HepG2 (cell line): Measurements from ENCODE around the gene LTB4R. TPM values are rescaled to one million over a fixed set of nuclear protein-coding genes. Genes with fewer than 3 reads are reported as not detected.

Source experiments
- ATAC-seq: fragments of 200-7000 bp; cut with Tn5 transposase; 3 replicates; pipeline ENCODE4 v1.9.1; 2020; ENCODE audit warnings: mild to moderate bottlenecking, moderate library complexity
- BruUV-seq: library from RNA; stranded (reverse); fragments of 400-500 nt; replicated peaks from 2 replicates; lab custom pipeline; 2021; lab: Mats Ljungman, UMichigan
- CTCF ChIA-PET: fragments of 300-600 bp; formaldehyde crosslinking; extraction: SDS; loops from one replicate; lab custom pipeline; 2021; ENCODE audit warnings: low total read pairs, inconsistent platforms, low intra/inter-chr PET ratio; lab: Yijun Ruan, JAX
- POLR2A ChIA-PET: fragments of 350-600 bp; sonication (Branson Sonifier 250); formaldehyde crosslinking; loops from one replicate; lab custom pipeline; 2020; ENCODE audit warnings: antibody characterized with exemption, inconsistent platforms; lab: Yijun Ruan, JAX
- DNase-seq: peaks from one replicate; pipeline ENCODE4 v3.0.0-alpha.2; 2015; ENCODE audit warnings: low spot score
- FAIRE-seq: peaks from 3 replicates; lab custom pipeline; 2011; peaks lifted over from hg19 to GRCh38; lab: Jason Lieb, UNC
- H2AFZ ChIP-seq: one replicate; pipeline ENCODE4 v1.6.1; 2011; ENCODE audit warnings: low read length, inconsistent platforms
- H3K27ac ChIP-seq: fragments of 300-600 bp; 3 replicates; pipeline ENCODE4 v1.8.0; 2011; ENCODE audit warnings: mixed run types, mild to moderate bottlenecking, mixed read lengths, low read length, inconsistent platforms; ENCODE audit not compliant: insufficient read depth; ENCODE audit errors: extremely low read length
- H3K27me3 ChIP-seq, 2 experiments: fragments of 200-600 bp in 1 of 2; 2 replicates in 1 of 2; 3 replicates in 1 of 2; pipeline versions ENCODE4 v1.6.0 to v1.8.0; 2011; ENCODE audit warnings: low read length in 2 of 2, mild to moderate bottlenecking in 2 of 2, moderate library complexity in 2 of 2, inconsistent platforms in 1 of 2; ENCODE audit not compliant: insufficient read depth in 2 of 2, control insufficient read depth in 1 of 2
- H3K36me3 ChIP-seq, 2 experiments: fragments of 200-600 bp in 1 of 2; replicated peaks in 1 of 2; 2 replicates in 1 of 2; 3 replicates in 1 of 2; pipeline versions ENCODE4 v1.5.1 to v1.8.0; 2011; ENCODE audit warnings: low read length in 2 of 2, inconsistent platforms in 1 of 2; ENCODE audit not compliant: insufficient read depth in 2 of 2, control insufficient read depth in 1 of 2
- H3K4me1 ChIP-seq: 2 replicates; pipeline ENCODE4 v1.5.1; 2012; ENCODE audit warnings: low read length, inconsistent platforms; ENCODE audit not compliant: insufficient read depth
- H3K4me2 ChIP-seq: 2 replicates; pipeline ENCODE4 v1.6.0; 2011; ENCODE audit warnings: low read depth, low read length, inconsistent platforms
- H3K4me3 ChIP-seq, 3 experiments: fragments of 200-600 bp in 1 of 3; sonication (generic), shearing (Covaris generic) in 1 of 3; replicated peaks in 1 of 3; 2 replicates each; pipeline ENCODE4 v1.5.1; 2011 to 2016; ENCODE audit warnings: low read length in 3 of 3, inconsistent platforms in 2 of 3, low read depth in 2 of 3, mild to moderate bottlenecking in 2 of 3, control low read depth in 1 of 3, mixed read lengths in 1 of 3; ENCODE audit not compliant: insufficient read depth in 1 of 3
- H3K79me2 ChIP-seq: one replicate; pipeline ENCODE4 v1.6.1; 2011; ENCODE audit warnings: low read length, inconsistent platforms; ENCODE audit not compliant: insufficient read depth
- H3K9ac ChIP-seq: 2 replicates; pipeline ENCODE4 v1.6.0; 2011; ENCODE audit warnings: mild to moderate bottlenecking, low read depth, low read length, inconsistent platforms; ENCODE audit not compliant: insufficient read depth
- H3K9me3 ChIP-seq: 2 replicates; pipeline ENCODE4 v1.5.1; 2012; ENCODE audit warnings: mild to moderate bottlenecking, low read length
- H4K20me1 ChIP-seq: 2 replicates; pipeline ENCODE4 v1.6.0; 2011; ENCODE audit warnings: inconsistent platforms, mild to moderate bottlenecking, low read length, moderate library complexity; ENCODE audit not compliant: insufficient read depth
- WIZ ChIP-seq: sonication (generic); formaldehyde crosslinking; IDR thresholded peaks from 2 replicates; pipeline ENCODE4 v1.5.1; 2020; ENCODE audit warnings: mild to moderate bottlenecking, missing genetic modification reagents
- ZNF280B ChIP-seq: sonication (generic); formaldehyde crosslinking; IDR thresholded peaks from 2 replicates; pipeline ENCODE4 v1.5.0; 2020; ENCODE audit warnings: missing genetic modification reagents, mild to moderate bottlenecking, borderline replicate concordance
- ZNF629 ChIP-seq: sonication (generic); formaldehyde crosslinking; conservative IDR thresholded peaks from 2 replicates; pipeline ENCODE4 v1.5.0; 2020; ENCODE audit warnings: missing genetic modification reagents
- ZNF816 ChIP-seq: sonication (generic); formaldehyde crosslinking; IDR thresholded peaks from 2 replicates; pipeline ENCODE4 v1.8.0; 2022; ENCODE audit warnings: missing genetic modification reagents, mild to moderate bottlenecking, borderline replicate concordance
- WGBS: methylation state at CpG from one replicate; pipeline ENCODE4 v1.1.6; 2017; ENCODE audit warnings: low lambda C conversion rate; 5-methylcytosine and 5-hydroxymethylcytosine counted together
- in situ Hi-C: cut with HindIII; loops from 2 replicates; pipeline ENCODE4 v1.10.0; 2017; ENCODE audit warnings: low pct_unique_long_range_greater_than_20kb; ENCODE audit not compliant: extremely low pct_ligation_motif_present
- intact Hi-C: fragments of 100-400 bp; cut with micrococcal nuclease; formaldehyde crosslinking; loops from one replicate; pipeline ENCODE4 v1.10.0; 2022; ENCODE audit not compliant: unreplicated experiment
- polyA plus RNA-seq, 8 experiments: library from polyadenylated mRNA; depleted of rRNA in 3 of 8; stranded (reverse) in 7 of 8; unstranded in 1 of 8; fragments of >200 nt; fragmentation: Illumina TruSeq in 4 of 8; extraction: Trizol in 4 of 8; gene quantifications; 2 replicates each; pipeline versions ENCODE4 v1.2.1 to v1.2.3, GENCODE V29; 2011 to 2016; ENCODE audit warnings: low read depth in 4 of 8, missing spikeins in 1 of 8, mixed read lengths in 1 of 8; ENCODE audit not compliant: insufficient read depth in 1 of 8
- total RNA-seq, 5 experiments: library from RNA; depleted of rRNA; stranded (reverse); fragments of >200 nt; fragmentation: Illumina TruSeq; extraction: Trizol; gene quantifications; 2 replicates each; pipeline ENCODE4 v1.2.3, GENCODE V29; 2016; ENCODE audit warnings: low read depth in 1 of 5
- TF ChIP-seq, protein P1 (sequence below): sonication (generic); formaldehyde crosslinking; IDR thresholded peaks from one replicate; pipeline ENCODE4 v1.5.1; 2020; ENCODE audit warnings: mild to moderate bottlenecking, missing genetic modification reagents; ENCODE audit errors: not compliant biosample characterization

Gene LTB4R
- total and polyA plus RNA-seq, 2 of the 13 experiments (the other 11 are each of a cell fraction or from before 2014, with no cell fraction given): 3.2 to 8.2 TPM

- Histone ChIP-seq H3K27me3 (peaks cover 8 to 57% of the 10 kb centered on the region in 2 experiments; a peak in 4 of 5 replicates), H3K27ac (no peak within 1 kb of the TSS), H3K79me2 (no peaks in the 10 kb centered on the region), H3K4me2 (no peak within 1 kb of the TSS), H3K36me3 (no peaks in the 10 kb centered on the region), H3K4me1 (peaks cover 20% of the 10 kb centered on the region), H3K9ac (no peak within 1 kb of the TSS), H3K4me3 (no peak within 1 kb of the TSS), H2AFZ (no peak within 1 kb of the TSS), H4K20me1 (no peaks in the 10 kb centered on the region), H3K9me3 (no peaks in the 10 kb centered on the region)
- ChIA-PET POLR2A (interaction anchor here (0.7 to 1.3 kb wide), 3 partner anchors 91 to 226 kb away, joined by 3 to 5 read pairs (median 4); partner anchors contain the start of gene KHNYN), CTCF (no interaction called here)
- no TSS peak for BruUV-seq
- in situ Hi-C loops (no loop called here), intact Hi-C loops (no loop called here)
- WGBS: 72% methylated on average over 51 of the region's 51 CpGs
- DNase-seq (no peak), ATAC-seq (no peak), FAIRE-seq (no peak)
- TF ChIP-seq ZNF629 (CRISPR knock-in tag): no peak
- peak; percentile 82; the same call in 1 of the 2 replicates for TF ChIP-seq ZNF280B (CRISPR knock-in tag)
- TF ChIP-seq ZNF816 (CRISPR knock-in tag): no peak
- 0 out of 2 replicates have a peak, but pooled peaks have one; percentile 28 for TF ChIP-seq WIZ
- TF ChIP-seq, protein P1, sequence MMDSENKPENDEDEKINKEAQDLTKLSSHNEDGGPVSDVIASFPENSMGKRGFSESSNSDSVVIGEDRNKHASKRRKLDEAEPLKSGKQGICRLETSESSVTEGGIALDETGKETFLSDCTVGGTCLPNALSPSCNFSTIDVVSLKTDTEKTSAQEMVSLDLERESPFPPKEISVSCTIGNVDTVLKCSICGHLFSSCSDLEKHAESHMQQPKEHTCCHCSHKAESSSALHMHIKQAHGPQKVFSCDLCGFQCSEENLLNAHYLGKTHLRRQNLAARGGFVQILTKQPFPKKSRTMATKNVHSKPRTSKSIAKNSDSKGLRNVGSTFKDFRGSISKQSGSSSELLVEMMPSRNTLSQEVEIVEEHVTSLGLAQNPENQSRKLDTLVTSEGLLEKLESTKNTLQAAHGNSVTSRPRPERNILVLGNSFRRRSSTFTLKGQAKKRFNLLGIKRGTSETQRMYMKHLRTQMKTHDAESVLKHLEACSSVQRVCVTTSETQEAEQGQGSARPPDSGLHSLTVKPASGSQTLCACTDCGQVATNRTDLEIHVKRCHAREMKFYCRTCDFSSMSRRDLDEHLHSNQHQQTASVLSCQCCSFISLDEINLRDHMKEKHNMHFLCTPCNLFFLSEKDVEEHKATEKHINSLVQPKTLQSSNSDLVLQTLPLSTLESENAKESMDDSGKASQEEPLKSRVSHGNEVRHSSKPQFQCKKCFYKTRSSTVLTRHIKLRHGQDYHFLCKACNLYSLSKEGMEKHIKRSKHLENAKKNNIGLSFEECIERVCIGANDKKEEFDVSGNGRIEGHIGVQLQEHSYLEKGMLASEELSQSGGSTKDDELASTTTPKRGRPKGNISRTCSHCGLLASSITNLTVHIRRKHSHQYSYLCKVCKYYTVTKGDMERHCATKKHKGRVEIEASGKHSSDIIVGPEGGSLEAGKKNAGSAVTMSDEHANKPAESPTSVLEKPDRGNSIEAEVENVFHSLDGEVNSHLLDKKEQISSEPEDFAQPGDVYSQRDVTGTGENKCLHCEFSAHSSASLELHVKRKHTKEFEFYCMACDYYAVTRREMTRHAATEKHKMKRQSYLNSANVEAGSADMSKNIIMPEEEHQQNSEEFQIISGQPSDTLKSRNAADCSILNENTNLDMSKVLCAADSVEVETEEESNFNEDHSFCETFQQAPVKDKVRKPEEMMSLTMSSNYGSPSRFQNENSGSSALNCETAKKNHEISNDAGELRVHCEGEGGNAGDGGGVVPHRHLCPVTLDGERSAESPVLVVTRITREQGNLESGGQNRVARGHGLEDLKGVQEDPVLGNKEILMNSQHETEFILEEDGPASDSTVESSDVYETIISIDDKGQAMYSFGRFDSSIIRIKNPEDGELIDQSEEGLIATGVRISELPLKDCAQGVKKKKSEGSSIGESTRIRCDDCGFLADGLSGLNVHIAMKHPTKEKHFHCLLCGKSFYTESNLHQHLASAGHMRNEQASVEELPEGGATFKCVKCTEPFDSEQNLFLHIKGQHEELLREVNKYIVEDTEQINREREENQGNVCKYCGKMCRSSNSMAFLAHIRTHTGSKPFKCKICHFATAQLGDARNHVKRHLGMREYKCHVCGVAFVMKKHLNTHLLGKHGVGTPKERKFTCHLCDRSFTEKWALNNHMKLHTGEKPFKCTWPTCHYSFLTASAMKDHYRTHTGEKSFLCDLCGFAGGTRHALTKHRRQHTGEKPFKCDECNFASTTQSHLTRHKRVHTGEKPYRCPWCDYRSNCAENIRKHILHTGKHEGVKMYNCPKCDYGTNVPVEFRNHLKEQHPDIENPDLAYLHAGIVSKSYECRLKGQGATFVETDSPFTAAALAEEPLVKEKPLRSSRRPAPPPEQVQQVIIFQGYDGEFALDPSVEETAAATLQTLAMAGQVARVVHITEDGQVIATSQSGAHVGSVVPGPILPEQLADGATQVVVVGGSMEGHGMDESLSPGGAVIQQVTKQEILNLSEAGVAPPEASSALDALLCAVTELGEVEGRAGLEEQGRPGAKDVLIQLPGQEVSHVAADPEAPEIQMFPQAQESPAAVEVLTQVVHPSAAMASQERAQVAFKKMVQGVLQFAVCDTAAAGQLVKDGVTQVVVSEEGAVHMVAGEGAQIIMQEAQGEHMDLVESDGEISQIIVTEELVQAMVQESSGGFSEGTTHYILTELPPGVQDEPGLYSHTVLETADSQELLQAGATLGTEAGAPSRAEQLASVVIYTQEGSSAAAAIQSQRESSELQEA (CRISPR knock-in tag): peak; percentile 78
Measured at GRCh38 chr14:24339284-24340151, 28.2 kb downstream of the LTB4R start, which contains the start of gene RIPK3. Gene RIPK3, minus strand, starts transcription at chr14:24339991. Its CDS starts 165 bp downstream, at chr14:24339826.
